HG03095 (cell line): ENCODE results near the gene GNG7.
"Not testable (repeated sequence)": the region's sequence is repeated elsewhere in the genome, so short reads cannot be mapped to it uniquely, and the experiment has no call there.

Experiments
- ATAC-seq: cut with Tn5 transposase; IDR thresholded peaks from one replicate; pipeline ENCODE4 v1.9.1; 2021; ENCODE audit warnings: moderate library complexity; ENCODE audit not compliant: unreplicated experiment

The GNG7 gene

DNA sequence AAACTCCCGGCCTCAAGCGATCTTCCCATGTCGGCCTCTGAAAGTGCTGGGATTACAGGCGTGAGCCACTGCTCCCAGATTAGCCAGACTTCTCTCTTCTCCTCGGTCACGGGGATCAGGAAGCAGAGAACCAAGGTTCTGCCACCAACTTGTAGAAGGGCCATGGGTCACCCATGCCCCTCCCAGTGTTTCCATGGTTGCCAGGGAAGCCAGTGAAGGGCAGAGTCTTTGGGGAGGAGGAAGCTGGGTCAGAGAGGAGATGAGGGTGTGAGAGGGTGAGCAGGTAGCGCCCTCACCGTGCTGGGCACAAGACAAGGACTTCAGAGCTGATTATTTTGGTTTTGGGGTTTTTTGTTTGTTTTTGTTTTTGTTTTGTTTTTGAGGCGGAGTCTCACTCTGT, 77.1 kb downstream of the GNG7 start:
- ATAC-seq: no peak

DNA sequence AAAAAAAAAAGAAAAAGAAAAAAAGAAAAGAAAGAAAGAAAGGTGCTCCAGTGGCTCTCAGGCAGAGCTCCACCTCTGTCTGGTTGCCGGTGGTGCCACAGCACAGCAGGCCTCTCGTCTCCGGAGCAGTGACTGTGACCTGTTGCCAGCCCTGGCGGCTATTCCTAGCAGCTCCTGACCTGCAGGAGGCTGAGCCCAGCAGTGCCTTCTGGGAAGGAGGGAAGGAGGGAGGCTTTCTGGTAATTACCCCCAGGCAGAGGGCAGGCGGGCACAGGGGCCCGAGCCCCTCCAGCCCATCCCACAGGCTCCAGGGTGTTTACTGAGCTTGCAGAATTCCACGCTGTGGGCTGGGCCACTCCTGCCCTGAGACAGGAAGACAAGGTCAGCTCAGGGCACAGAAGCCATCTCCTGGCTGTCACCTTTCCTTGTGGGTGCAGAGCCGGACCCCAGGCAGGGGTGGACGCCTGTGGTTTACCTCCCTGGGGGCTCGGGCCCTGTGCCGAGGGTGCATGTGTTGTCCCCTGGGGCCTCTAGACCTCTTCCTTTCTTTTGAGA, 77.9 kb downstream of the GNG7 start:
- ATAC-seq: no peak

GRCh38 chr19:2623798-2624197, 78.7 kb downstream of the GNG7 start:
- no peak for ATAC-seq

DNA sequence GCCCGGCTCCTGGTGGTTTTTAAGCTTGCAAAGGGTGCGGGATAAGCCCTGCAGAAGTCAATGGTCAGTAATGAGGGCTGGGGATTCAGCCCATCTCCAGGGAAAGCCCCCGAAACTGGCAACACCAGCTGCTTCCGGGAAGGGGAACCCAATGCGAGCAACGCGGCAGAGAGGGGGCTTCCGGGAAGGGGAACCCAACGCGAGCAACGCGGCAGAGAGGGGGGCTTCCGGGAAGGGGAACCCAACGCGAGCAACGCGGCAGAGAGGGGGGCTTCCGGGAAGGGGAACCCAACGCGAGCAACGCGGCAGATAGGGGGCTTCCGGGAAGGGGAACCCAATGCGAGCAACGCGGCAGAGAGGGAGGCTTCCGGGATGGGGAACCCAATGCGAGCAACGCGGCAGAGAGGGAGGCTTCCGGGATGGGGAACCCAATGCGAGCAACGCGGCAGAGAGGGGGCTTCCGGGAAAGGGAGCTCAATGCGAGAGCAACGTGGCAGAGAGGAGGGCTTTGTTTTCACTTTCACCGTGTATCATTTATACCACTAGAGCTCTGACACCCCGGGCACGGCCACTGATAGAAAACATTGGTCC, 80.0 kb downstream of the GNG7 start:
- ATAC-seq: not testable (repeated sequence)

DNA sequence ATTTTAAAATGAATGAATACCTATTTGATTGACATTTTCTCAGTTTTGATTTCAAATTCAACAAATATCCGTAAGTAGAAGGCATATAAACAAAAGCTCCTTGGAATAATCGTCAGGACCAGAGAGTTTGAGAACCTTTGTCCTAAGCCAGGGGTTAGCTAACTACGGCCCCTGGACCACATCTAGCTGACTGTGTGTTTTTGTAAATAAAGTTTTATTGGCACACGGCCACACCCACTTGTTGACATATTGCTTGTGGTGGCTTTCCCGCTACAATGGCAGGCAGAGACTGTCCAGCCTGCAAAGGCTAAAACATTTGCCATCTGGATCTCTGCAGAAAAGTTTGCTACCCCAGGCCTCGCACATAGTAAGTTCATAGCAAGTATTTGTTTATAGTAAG, 83.4 kb downstream of the GNG7 start:
- ATAC-seq: no peak

- no peak for ATAC-seq
These were observed 83.9 kb downstream of the GNG7 start for GRCh38 chr19:2618611-2619010.

GRCh38 chr19:2617393-2618165, 84.9 kb downstream of the GNG7 start:
- no peak for ATAC-seq

GRCh38 chr19:2616741-2617392, 85.6 kb downstream of the GNG7 start:
- ATAC-seq: no peak

DNA sequence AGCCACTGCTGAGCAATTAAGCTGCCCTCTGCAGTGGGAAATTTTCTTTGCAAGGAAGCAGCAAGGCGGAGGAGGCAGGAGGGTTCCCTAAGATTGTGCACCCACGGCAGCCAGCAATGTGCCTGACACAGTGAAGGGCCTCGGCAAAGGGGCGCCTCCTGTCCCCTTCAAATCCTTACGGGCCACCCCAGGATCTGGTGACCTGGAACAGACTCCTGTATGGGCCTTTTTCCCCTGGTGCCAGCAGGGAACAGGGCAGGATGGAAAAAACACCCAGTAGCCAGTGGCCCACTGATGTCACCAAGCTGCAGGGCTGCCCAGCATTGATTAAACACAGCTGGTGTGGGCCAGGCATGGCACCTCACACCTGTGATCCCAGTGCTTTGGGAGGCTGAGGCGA, 86.7 kb downstream of the GNG7 start:
- ATAC-seq: no peak

DNA sequence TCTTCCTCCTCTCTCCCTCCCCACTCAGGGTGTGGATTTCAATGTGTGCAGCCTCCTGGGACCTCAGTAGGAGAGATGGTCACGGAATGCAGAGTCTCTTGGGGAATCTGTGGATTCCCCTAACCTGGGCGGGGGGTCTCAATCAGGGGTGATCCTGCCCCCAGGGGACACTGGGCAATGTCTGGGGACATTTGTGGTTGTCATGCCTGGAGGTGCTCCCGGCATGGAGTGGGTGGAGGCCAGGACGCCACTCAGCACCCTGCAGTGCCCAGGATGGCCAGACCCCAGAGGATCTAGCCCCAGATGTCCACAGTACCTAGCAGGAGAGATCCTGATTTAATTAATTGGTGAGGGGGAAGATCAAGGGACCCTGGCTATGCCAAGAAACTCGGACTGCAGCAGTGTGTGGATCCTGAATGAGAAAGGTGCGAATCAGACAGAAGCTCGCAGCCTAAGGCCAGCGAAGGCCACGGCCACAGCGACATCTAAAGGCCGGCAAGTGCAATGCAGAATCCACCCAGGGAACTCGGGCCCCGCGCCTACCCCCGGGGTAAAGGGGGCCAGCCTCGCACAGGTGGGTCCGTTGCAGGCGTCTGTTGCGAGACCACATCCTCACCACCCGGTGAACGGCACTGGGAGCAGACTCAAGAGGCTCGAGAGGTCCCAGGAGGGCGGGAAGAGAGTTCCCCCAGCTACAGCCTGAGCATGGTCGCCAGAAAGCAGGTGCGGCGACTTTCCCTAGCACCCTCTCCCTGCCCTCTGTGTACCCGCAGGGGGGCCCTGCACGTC, 88.8 kb downstream of the GNG7 start:
- no peak for ATAC-seq

DNA sequence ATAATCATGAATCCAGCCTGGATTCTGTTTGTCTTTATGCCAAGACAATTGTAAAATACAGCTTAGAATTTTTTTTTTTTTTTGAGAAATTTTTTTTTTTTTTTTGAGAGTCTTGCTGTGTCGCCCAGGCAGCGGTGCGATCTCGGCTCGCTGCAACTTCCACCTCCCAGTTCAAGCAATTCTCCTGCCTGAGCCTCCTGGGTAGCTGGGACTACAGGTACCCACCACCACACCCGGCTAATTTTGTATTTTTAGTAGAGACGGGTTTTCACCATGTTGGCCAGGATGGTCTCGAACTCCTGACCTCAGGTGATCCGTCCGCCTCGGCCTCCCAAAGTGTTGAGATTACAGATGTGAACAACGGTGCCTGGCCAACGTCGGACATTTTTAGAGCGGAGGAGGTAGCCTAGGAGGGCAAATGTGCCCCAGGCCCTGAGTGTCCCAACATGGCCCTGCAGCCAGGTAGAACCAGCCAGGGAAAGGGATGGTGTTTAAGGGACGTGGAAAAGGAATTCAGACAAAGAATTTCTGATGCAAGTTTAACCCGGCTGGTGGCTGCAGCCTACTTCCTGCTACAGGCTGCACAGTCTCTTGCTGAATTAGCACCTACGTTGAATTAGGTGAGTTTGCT, 89.8 kb downstream of the GNG7 start:
- ATAC-seq: no peak

DNA sequence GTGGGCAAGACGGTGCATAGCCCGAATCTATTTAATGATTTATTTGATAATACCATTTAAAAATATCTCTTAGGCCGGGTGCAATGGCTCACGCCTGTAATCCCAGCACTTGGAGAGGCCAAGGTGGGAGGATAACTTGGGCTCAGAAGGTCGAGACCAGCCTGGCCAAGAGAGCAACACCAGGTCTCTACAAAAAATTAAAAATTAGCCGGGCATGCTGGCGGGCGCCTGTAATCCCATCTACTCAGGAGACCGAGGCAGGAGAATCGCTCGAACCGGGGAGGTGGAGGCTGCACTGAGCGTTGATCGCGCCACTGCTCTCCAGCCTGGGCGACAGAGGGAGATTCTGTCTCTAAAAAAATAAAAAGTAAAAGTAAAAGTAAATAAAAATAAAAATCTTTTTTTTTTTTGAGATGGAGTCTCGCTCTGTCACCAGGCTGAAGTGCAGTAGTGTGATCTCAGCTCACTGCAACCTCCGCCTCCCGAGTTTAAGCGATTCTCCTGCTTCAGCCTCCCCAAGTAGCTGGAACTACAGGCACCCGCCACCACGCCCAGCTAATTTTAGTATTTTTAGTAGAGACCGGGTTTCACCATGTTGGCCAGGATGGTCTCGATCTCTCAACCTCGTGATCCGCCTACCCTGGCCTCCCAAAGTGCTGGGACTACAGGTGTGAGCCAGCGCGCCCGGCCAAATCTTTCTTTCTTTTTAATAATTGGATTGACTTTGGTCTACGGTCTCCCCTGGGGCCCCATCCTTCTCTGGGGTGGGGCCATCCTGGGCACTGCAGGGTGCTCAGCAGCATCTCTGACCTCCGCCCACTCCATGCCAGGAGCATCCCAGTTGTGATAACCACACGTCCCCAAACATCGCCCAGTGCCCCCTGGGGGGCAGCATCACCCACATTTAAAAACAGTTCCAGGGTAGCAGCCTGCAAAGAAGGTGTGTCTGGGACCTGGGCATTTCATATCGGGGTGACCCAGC, 90.7 kb downstream of the GNG7 start:
- no peak for ATAC-seq

DNA sequence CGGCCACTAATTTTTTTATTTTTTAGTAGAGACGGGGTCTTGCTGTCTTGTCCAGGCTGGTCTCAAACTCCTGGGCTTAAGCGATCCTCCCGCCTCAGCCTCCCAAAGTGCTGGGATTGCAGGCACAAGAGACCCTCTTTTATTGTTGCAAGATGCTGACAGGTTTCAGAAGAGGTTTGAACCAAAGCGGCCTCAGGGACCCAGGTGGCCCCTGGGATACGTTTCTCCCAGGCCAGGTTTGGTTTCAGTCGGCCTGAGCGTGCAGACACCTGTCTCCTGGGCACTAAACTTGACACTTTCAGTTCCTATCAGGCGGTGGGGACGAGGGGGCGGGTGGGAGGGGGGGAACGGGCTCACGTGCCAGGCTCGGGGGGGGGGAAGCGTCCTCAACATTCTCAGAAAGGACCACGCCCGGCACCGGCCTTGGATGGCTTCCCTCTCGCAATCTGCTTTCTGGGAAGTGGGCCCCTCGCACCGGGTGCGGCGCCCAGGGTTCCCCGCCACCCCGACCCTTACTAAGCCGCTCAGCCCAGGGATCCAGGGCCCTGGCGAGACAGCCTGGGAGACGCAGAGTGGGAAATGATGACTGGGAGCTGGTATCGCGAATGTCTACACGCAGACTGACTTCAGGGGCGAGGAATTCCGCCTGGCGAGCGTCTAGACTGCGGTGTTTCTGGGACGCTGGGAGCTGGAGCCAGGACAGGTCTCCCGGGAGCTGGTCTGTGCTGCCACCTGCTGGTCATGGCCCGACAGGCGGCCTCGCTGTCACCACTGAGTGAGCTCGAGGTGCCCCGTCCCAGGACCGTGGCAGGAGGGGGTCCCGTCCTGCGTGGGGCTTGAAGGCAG, 91.6 kb downstream of the GNG7 start:
- peak; percentile 35 for ATAC-seq

GRCh38 chr19:2609389-2610116, 92.9 kb downstream of the GNG7 start:
- ATAC-seq: no peak

GRCh38 chr19:2609034-2609388, 93.5 kb downstream of the GNG7 start:
- ATAC-seq: not testable (repeated sequence)

GRCh38 chr19:2608602-2608922, 93.9 kb downstream of the GNG7 start:
- ATAC-seq: no peak

GRCh38 chr19:2607712-2608601, 94.5 kb downstream of the GNG7 start:
- ATAC-seq: no peak
